Measurements from ENCODE around the gene MRGPRD.
"Not testable (repeated sequence)": the region's sequence is repeated elsewhere in the genome, so short reads cannot be mapped to it uniquely, and the experiment has no call there.

MRGPRD gene

GRCh38 chr11:68992743-68993255, 12.0 kb upstream of the MRGPRD start:
- DNase-seq, result no peak

- no peak for DNase-seq
These were observed 10.4 kb upstream of the MRGPRD start for GRCh38 chr11:68990995-68991780.

- no peak for DNase-seq
These were observed 9.3 kb upstream of the MRGPRD start for GRCh38 chr11:68989936-68990606.

- no peak for DNase-seq
These were observed 7.7 kb upstream of the MRGPRD start for GRCh38 chr11:68988491-68988890.

- no peak for DNase-seq
These were observed 6.4 kb upstream of the MRGPRD start for GRCh38 chr11:68987211-68987610.

- DNase-seq, result no peak
These were observed 3.0 kb upstream of the MRGPRD start for GRCh38 chr11:68983801-68984200.

GRCh38 chr11:68982134-68982533, 1.3 kb upstream of the MRGPRD start:
- DNase-seq, result no peak

GRCh38 chr11:68979931-68980775, 633 bp downstream of the MRGPRD start:
- no peak for DNase-seq

GRCh38 chr11:68978931-68979594, 1.7 kb downstream of the MRGPRD start:
- DNase-seq, result no peak

- no peak for DNase-seq
These were observed 2.2 kb downstream of the MRGPRD start for GRCh38 chr11:68978626-68978930.

GRCh38 chr11:68977781-68978625, 2.8 kb downstream of the MRGPRD start:
- no peak for DNase-seq

- DNase-seq, result no peak
These were observed 4.2 kb downstream of the MRGPRD start for GRCh38 chr11:68976563-68976962.

- no peak for DNase-seq
These were observed 4.7 kb downstream of the MRGPRD start for GRCh38 chr11:68976095-68976494.

- peak; percentile 20 for DNase-seq
These were observed 6.2 kb downstream of the MRGPRD start for GRCh38 chr11:68974421-68975194.

- DNase-seq, result not testable (repeated sequence)
These were observed 7.1 kb downstream of the MRGPRD start for GRCh38 chr11:68973706-68974105.

GRCh38 chr11:68973219-68973618, 7.6 kb downstream of the MRGPRD start:
- DNase-seq, result no peak

GRCh38 chr11:68970921-68971636, 9.7 kb downstream of the MRGPRD start:
- no peak for DNase-seq

- DNase-seq, result no peak
These were observed 11.4 kb downstream of the MRGPRD start for GRCh38 chr11:68969386-68969785.

GRCh38 chr11:68968306-68969250, 12.2 kb downstream of the MRGPRD start:
- DNase-seq, result no peak

Data from NCI-H774 (cell line).